ENCODE measurements around the gene HMCN2.

- no peak for TF ChIP-seq TAF1 (IDR thresholded peaks at IDR 0.05; ENCODE audit: low read depth)
- TF ChIP-seq EP300 (IDR thresholded peaks at IDR 0.05; ENCODE audit: borderline replicate concordance) = no peak
- TF ChIP-seq MAX (IDR thresholded peaks at IDR 0.05) = no peak
- TF ChIP-seq YY1 (IDR thresholded peaks at IDR 0.05; ENCODE audit: low read depth) = no peak
- TF ChIP-seq REST (IDR thresholded peaks at IDR 0.05; ENCODE audit: low read depth) = no peak
- TF ChIP-seq TEAD4 (IDR thresholded peaks at IDR 0.05) = no peak
- TF ChIP-seq CREB1 (IDR thresholded peaks at IDR 0.05; ENCODE audit: low read depth) = no peak
- TF ChIP-seq RAD21 (IDR thresholded peaks at IDR 0.05; ENCODE audit: low read depth) = no peak
Observed at GRCh38 chr9:130406278-130406895, 140.8 kb downstream of the HMCN2 start.
